Measurements from ENCODE around the gene ATL2. TPM values are rescaled to one million over a fixed set of nuclear protein-coding genes. Genes with fewer than 3 reads are reported as not detected.

ATL2 gene
- total RNA-seq, 1 experiment from 2014 or later = 66.7 TPM

DNA sequence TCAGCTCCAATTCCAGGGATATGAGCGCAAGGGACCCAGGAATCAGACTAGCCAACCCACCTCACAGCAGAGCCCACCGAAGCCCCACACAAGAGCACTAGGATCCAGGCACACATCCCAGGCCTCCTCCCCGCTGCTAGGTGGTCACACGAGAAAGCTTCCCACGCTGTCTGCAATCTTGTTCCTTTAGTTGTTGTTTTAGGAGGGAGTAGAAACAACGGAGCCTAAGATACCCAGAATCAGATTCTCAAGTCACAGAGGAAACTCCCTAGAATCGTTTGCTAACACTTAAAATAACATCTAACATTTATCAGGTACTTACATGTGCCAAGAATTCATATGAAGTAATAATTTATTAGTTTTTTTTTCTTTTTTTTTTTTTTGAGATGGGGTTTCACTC, 9.7 kb upstream of the ATL2 start:
- H3K14ac ChIP-seq (ENCODE audit: insufficient read depth, low read length) = no peak overlapping the region
- H3K36me3 Mint-ChIP-seq (ENCODE audit: insufficient read depth in 1 of 3, low read depth in 3 of 3) = no peaks in the 10 kb centered on the region; a peak in 1 of 7 replicates
- H3T11ph ChIP-seq (ENCODE audit: low read length) = no peak overlapping the region
- no peak overlapping the region for H3K27ac ChIP-seq (ENCODE audit: insufficient read length, low read depth, low read length)
- H3K4me2 ChIP-seq (ENCODE audit: insufficient read depth, insufficient read length, low read length) = no peak overlapping the region
- no peak overlapping the region for H2BK5ac ChIP-seq (ENCODE audit: insufficient read length, low read length)
- H2BK120ac ChIP-seq (ENCODE audit: low read depth, low read length, poor library complexity, severe bottlenecking) = no peak overlapping the region
- no peaks in the 10 kb centered on the region for H3K9me3 Mint-ChIP-seq
- H3K9me3 ChIP-seq (ENCODE audit: control insufficient read depth, low read depth, low read length) = no peaks in the 10 kb centered on the region
- no peak overlapping the region for H2AFZ ChIP-seq (ENCODE audit: low read length)
- no peak overlapping the region for H3K4me3 Mint-ChIP-seq
- DNase-seq = no peak
- no peak overlapping the region for H4K91ac ChIP-seq (ENCODE audit: insufficient read length, low read depth, low read length)
- H3K4ac ChIP-seq (ENCODE audit: low read depth, low read length) = no peak overlapping the region
- no peak overlapping the region for H3K9ac ChIP-seq (ENCODE audit: extremely low read depth, insufficient read length, low read length)
- H2BK20ac ChIP-seq (ENCODE audit: low read depth, low read length, poor library complexity, severe bottlenecking) = no peak overlapping the region
- H3K18ac ChIP-seq (ENCODE audit: insufficient read length, low read depth, low read length) = no peak overlapping the region
- H3K56ac ChIP-seq (ENCODE audit: insufficient read length, low read depth, low read length) = no peak overlapping the region
- H4K5ac ChIP-seq (ENCODE audit: insufficient read length, low read depth, low read length) = no peak overlapping the region
- H3K27me3 ChIP-seq (ENCODE audit: insufficient read depth, low read length) = no peaks in the 10 kb centered on the region
- no peaks in the 10 kb centered on the region for H3K27me3 Mint-ChIP-seq (ENCODE audit: low read depth)
- no peak overlapping the region for H3K27ac Mint-ChIP-seq
- no CpG with 5 or more reads among the region's 7 CpGs for WGBS (ENCODE audit: extremely low coverage, insufficient read length, low lambda C conversion rate)
- no peaks in the 10 kb centered on the region for H3K79me2 ChIP-seq (ENCODE audit: insufficient read depth, low read length)
- H2BK12ac ChIP-seq (ENCODE audit: insufficient read length, low read depth, low read length) = no peak overlapping the region
- no peaks in the 10 kb centered on the region for H3K79me1 ChIP-seq (ENCODE audit: insufficient read depth, low read depth, low read length, poor library complexity, severe bottlenecking)
- no peak overlapping the region for H2BK15ac ChIP-seq (ENCODE audit: low read depth, low read length)
- H3K23ac ChIP-seq (ENCODE audit: insufficient read length, low read depth, low read length) = no peak overlapping the region
- H3K4me1 Mint-ChIP-seq = peaks cover 10 to 15% of the 10 kb centered on the region in 2 experiments
- no peak overlapping the region for H4K8ac ChIP-seq (replicated peaks; ENCODE audit: insufficient read length, low read depth, low read length)
- no peak overlapping the region for H2AK5ac ChIP-seq (ENCODE audit: insufficient read length, low read length)
- H3K4me1 ChIP-seq (ENCODE audit: insufficient read depth, low read length) = no peaks in the 10 kb centered on the region
- no peaks in the 10 kb centered on the region for H3K23me2 ChIP-seq (ENCODE audit: insufficient read length, low read depth, low read length, poor library complexity, severe bottlenecking)
- no peaks in the 10 kb centered on the region for H4K20me1 ChIP-seq (ENCODE audit: control insufficient read depth, insufficient read depth, insufficient read length)
- TF ChIP-seq, protein P1, sequence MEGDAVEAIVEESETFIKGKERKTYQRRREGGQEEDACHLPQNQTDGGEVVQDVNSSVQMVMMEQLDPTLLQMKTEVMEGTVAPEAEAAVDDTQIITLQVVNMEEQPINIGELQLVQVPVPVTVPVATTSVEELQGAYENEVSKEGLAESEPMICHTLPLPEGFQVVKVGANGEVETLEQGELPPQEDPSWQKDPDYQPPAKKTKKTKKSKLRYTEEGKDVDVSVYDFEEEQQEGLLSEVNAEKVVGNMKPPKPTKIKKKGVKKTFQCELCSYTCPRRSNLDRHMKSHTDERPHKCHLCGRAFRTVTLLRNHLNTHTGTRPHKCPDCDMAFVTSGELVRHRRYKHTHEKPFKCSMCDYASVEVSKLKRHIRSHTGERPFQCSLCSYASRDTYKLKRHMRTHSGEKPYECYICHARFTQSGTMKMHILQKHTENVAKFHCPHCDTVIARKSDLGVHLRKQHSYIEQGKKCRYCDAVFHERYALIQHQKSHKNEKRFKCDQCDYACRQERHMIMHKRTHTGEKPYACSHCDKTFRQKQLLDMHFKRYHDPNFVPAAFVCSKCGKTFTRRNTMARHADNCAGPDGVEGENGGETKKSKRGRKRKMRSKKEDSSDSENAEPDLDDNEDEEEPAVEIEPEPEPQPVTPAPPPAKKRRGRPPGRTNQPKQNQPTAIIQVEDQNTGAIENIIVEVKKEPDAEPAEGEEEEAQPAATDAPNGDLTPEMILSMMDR (conservative IDR thresholded peaks at IDR 0.05) = no peak

All from H9 (cell line).